22Rv1 (cell line): ENCODE data around the gene DTX1.

Experiments
- ZFX ChIP-seq: fragments of 450-650 bp; IDR thresholded peaks from 2 replicates; pipeline ENCODE4 v1.6.1; 2017; ENCODE audit warnings: antibody characterized with exemption, borderline replicate concordance
- TF ChIP-seq, protein P1 (sequence below): fragments of 450-650 bp; IDR thresholded peaks from 2 replicates; pipeline ENCODE4 v1.5.1; 2017; ENCODE audit warnings: mild to moderate bottlenecking

- TF ChIP-seq, protein P1, sequence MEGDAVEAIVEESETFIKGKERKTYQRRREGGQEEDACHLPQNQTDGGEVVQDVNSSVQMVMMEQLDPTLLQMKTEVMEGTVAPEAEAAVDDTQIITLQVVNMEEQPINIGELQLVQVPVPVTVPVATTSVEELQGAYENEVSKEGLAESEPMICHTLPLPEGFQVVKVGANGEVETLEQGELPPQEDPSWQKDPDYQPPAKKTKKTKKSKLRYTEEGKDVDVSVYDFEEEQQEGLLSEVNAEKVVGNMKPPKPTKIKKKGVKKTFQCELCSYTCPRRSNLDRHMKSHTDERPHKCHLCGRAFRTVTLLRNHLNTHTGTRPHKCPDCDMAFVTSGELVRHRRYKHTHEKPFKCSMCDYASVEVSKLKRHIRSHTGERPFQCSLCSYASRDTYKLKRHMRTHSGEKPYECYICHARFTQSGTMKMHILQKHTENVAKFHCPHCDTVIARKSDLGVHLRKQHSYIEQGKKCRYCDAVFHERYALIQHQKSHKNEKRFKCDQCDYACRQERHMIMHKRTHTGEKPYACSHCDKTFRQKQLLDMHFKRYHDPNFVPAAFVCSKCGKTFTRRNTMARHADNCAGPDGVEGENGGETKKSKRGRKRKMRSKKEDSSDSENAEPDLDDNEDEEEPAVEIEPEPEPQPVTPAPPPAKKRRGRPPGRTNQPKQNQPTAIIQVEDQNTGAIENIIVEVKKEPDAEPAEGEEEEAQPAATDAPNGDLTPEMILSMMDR, result no peak
- no peak for TF ChIP-seq ZFX
Measured at GRCh38 chr12:113143959-113144358, 87.4 kb downstream of the DTX1 start.
